Activated CD8-positive, alpha-beta T cell treated with anti-CD3 and anti-CD28 coated beads for 36 hours (primary cell): ENCODE results near the gene IFITM2. TPM values are rescaled to one million over a fixed set of nuclear protein-coding genes. Genes with fewer than 3 reads are reported as not detected.

ENCODE experiments used
- ATAC-seq: fragments of 200-7000 bp; cut with Tn5 transposase; one replicate; pipeline ENCODE4 v1.10.0; 2021; ENCODE audit warnings: mild to moderate bottlenecking, moderate library complexity
- CTCF ChIA-PET: fragments of 350-600 bp; sonication (Branson Sonifier 250); formaldehyde crosslinking; loops from one replicate; lab custom pipeline; 2021; ENCODE audit warnings: antibody characterized with exemption; lab: Charles Lee
- POLR2A ChIA-PET: fragments of 350-600 bp; sonication (Branson Sonifier 250); formaldehyde crosslinking; loops from one replicate; lab custom pipeline; 2021; ENCODE audit warnings: antibody characterized with exemption; lab: Charles Lee
- DNase-seq: peaks from one replicate; pipeline ENCODE4 v3.0.0-alpha.2; 2020
- H3K27ac Mint-ChIP-seq: one replicate; pipeline ENCODE4 v1.8.0; 2021; ENCODE audit warnings: mild to moderate bottlenecking, mixed read lengths
- H3K27me3 Mint-ChIP-seq: one replicate; pipeline ENCODE4 v1.8.0; 2021; ENCODE audit warnings: mixed read lengths
- H3K36me3 Mint-ChIP-seq: one replicate; pipeline ENCODE4 v1.8.0; 2021; ENCODE audit warnings: low read depth, mixed read lengths
- H3K4me1 Mint-ChIP-seq: one replicate; pipeline ENCODE4 v1.8.0; 2021; ENCODE audit warnings: low read depth, mixed read lengths
- H3K4me3 Mint-ChIP-seq: one replicate; pipeline ENCODE4 v1.8.0; 2021; ENCODE audit warnings: mild to moderate bottlenecking, moderate library complexity, mixed read lengths
- H3K9me3 Mint-ChIP-seq: one replicate; pipeline ENCODE4 v1.8.0; 2021; ENCODE audit warnings: mixed read lengths
- CTCF ChIP-seq: fragments of 200-600 bp; IDR thresholded peaks from one replicate; pipeline ENCODE4 v1.8.0; 2022; ENCODE audit warnings: antibody characterized with exemption, mild to moderate bottlenecking
- intact Hi-C: fragments of 100-400 bp; cut with micrococcal nuclease; formaldehyde crosslinking; loops from one replicate; pipeline ENCODE4 v1.10.0; 2022
- total RNA-seq, 2 experiments: library from RNA; stranded (reverse); gene quantifications; one replicate each; pipeline ENCODE4 v1.2.3, GENCODE V29; 2021

Gene IFITM2
- total RNA-seq, 2 experiments from 2014 or later = 540 to 549 TPM

- peak; percentile 14 for ATAC-seq
- H3K9me3 Mint-ChIP-seq = no peaks in the 10 kb centered on the region
- no peak overlapping the region for H3K27ac Mint-ChIP-seq
- ChIA-PET POLR2A (interaction anchor here (0.9 to 2.6 kb wide), 6 partner anchors 9 to 42 kb away, joined by 3 to 28 read pairs (median 4); partner anchors contain the start of gene PGGHG), CTCF (interaction anchor here (1.0 to 4.6 kb wide), 4 partner anchors 9 to 63 kb away, joined by 3 to 21 read pairs (median 7); no protein-coding TSS in a partner anchor)
- H3K27me3 Mint-ChIP-seq = peaks cover 6% of the 10 kb centered on the region
- H3K4me1 Mint-ChIP-seq = peaks cover 49% of the 10 kb centered on the region
- TF ChIP-seq CTCF = no peak
- H3K36me3 Mint-ChIP-seq = no peaks in the 10 kb centered on the region
- intact Hi-C loops = no loop called here
- peak; percentile 68 for DNase-seq
- H3K4me3 Mint-ChIP-seq = no peak overlapping the region
These were observed 7.5 kb upstream of the IFITM2 start for GRCh38 chr11:299951-300735.

- CTCF ChIA-PET = interaction anchor here (0.6 to 2.1 kb wide), 3 partner anchors 9 to 60 kb away, joined by 3 to 20 read pairs (median 3); no protein-coding TSS in a partner anchor
- no peak for TF ChIP-seq CTCF
- POLR2A ChIA-PET = interaction anchor here (0.9 to 1.6 kb wide), 4 partner anchors 9 to 53 kb away, joined by 3 to 6 read pairs (median 4); no protein-coding TSS in a partner anchor
These were observed 4.3 kb upstream of the IFITM2 start for GRCh38 chr11:303363-303762.

GRCh38 chr11:304061-304506 lies 3.5 kb upstream of the IFITM2 start:
- Mint-ChIP-seq H3K9me3 (no peaks in the 10 kb centered on the region), H3K4me1 (peaks cover 47% of the 10 kb centered on the region), H3K36me3 (peaks cover 11% of the 10 kb centered on the region), H3K27me3 (peaks cover 6% of the 10 kb centered on the region), H3K27ac (no peak overlapping the region), H3K4me3 (no peak overlapping the region)
- no peak for DNase-seq
- no peak for ATAC-seq
- ChIA-PET CTCF (interaction anchor here (0.9 to 6.4 kb wide), 14 partner anchors 10 to 215 kb away, joined by 3 to 51 read pairs (median 6); partner anchors contain the start of gene NLRP6), POLR2A (interaction anchor here (0.7 to 4.4 kb wide), 8 partner anchors 10 to 97 kb away, joined by 3 to 36 read pairs (median 4); partner anchors contain the start of genes BET1L, IFITM1 and NLRP6)
- TF ChIP-seq CTCF = no peak
- intact Hi-C loops = loop anchor here (2.0 kb wide), 1 partner anchor 59 kb away; no protein-coding TSS in a partner anchor

More at GRCh38 chr11:303363-303762, 4.3 kb upstream of the IFITM2 start:
- H3K27ac Mint-ChIP-seq = no peak overlapping the region
- DNase-seq = peak; percentile 75
- peaks cover 51% of the 10 kb centered on the region for H3K4me1 Mint-ChIP-seq
- H3K4me3 Mint-ChIP-seq = no peak overlapping the region
- ATAC-seq = no peak
- intact Hi-C loops = no loop called here
- peaks cover 4% of the 10 kb centered on the region for H3K36me3 Mint-ChIP-seq
- H3K27me3 Mint-ChIP-seq = peaks cover 6% of the 10 kb centered on the region
- H3K9me3 Mint-ChIP-seq = no peaks in the 10 kb centered on the region

GRCh38 chr11:304915-305843 lies 2.4 kb upstream of the IFITM2 start:
- TF ChIP-seq CTCF = peak; percentile 86
- no peak overlapping the region for H3K27ac Mint-ChIP-seq
- POLR2A ChIA-PET = interaction anchor here (0.7 to 4.4 kb wide), 13 partner anchors 11 to 201 kb away, joined by 3 to 36 read pairs (median 3); partner anchors contain the start of genes BET1L, IFITM1 and NLRP6
- ATAC-seq = peak; percentile 25
- peaks cover 20% of the 10 kb centered on the region for H3K36me3 Mint-ChIP-seq
- no peaks in the 10 kb centered on the region for H3K9me3 Mint-ChIP-seq
- peaks cover 5% of the 10 kb centered on the region for H3K27me3 Mint-ChIP-seq
- CTCF ChIA-PET = interaction anchor here (0.7 to 6.4 kb wide), 25 partner anchors 9 to 213 kb away, joined by 3 to 51 read pairs (median 6); partner anchors contain the start of genes NLRP6, PGGHG and PSMD13
- peaks cover 49% of the 10 kb centered on the region for H3K4me1 Mint-ChIP-seq
- intact Hi-C loops = loop anchor here (2.0 kb wide), 1 partner anchor 58 kb away; no protein-coding TSS in a partner anchor
- no peak overlapping the region for H3K4me3 Mint-ChIP-seq
- DNase-seq = peak; percentile 85
